ENCODE results near the gene STK32A. TPM values are rescaled to one million over a fixed set of nuclear protein-coding genes. Genes with fewer than 3 reads are reported as not detected.

The STK32A gene
- total RNA-seq, 2 experiments from 2014 or later, result not detected

DNA sequence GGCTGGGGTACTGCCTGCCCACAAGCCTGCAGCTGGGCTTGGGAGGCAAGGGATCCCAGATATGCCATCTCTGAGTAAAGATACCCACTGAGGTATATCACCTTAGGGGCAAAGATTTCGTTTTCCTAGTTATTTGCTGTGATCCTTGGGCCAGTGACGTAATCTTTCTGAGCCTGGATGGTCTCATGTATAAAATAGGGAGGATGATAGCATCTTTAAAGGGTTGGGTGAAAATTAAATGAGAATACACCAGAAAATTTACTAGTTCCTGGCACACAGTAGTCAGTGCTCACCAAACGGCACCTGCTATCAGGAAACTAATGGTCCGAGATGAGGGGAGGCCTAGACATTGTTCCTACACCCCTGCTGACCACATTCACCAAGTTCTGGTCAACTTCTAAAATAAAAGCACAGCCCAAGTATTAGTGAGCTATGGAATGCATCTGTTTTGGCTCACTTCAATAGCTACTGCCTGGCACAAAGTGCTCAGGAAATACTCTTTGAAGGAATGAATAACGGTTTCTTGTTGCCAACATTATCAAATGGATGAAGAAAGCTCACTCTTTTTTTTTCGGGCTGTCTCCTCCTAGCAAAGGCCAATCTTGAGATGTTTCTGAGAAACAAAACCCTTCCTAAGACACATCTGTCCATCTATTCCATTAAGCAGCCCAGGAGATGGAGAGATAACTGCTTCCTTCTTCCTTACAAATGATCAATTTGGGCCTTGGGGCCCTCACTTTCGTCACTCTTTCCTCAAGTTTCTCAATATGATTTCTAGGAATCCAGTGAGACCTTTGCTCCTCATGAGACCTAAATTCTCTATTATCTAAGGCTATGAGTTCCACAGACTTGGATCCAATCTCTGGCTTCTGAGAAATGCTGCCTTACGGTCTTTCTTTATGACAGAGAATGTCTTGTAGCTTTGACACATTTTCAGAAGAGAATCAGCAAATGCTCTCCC is 176.8 kb downstream of the STK32A start:
- no peaks in the 10 kb centered on the region for H3K27me3 Mint-ChIP-seq
- H3K4me1 Mint-ChIP-seq, result no peaks in the 10 kb centered on the region
- H3K9me3 Mint-ChIP-seq, result no peaks in the 10 kb centered on the region
- CTCF ChIA-PET, result no interaction called here
- H3K4me3 Mint-ChIP-seq, result no peak overlapping the region
- POLR2A ChIA-PET, result no interaction called here
- H3K36me3 Mint-ChIP-seq (ENCODE audit: low read depth), result no peaks in the 10 kb centered on the region
- H3K27ac Mint-ChIP-seq, result no peak overlapping the region
- no peak for DNase-seq

DNA sequence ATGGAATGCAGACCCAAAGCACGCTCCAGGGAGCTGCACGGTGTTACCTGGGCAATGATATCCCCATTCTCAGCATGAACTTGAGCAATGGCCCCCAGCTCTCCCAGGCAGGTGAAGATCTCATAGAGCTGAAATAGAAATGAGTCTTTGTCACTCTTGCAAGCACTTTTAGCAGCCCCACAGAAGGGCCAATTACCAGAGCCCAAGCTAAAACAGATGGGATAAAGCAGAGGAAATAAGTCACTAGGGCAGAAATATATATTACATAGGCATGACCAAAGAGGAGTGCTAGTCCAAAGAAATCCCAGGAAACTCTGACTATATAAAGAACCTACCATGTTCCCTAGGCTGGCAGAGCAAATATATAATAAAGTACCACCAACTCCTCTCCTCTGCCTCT is 177.7 kb downstream of the STK32A start:
- ChIA-PET CTCF (no interaction called here), POLR2A (no interaction called here)
- DNase-seq, result no peak
- Mint-ChIP-seq H3K36me3 (ENCODE audit: low read depth) (no peaks in the 10 kb centered on the region), H3K27me3 (no peaks in the 10 kb centered on the region), H3K4me3 (no peak overlapping the region), H3K4me1 (no peaks in the 10 kb centered on the region), H3K9me3 (no peaks in the 10 kb centered on the region), H3K27ac (no peak overlapping the region)

DNA sequence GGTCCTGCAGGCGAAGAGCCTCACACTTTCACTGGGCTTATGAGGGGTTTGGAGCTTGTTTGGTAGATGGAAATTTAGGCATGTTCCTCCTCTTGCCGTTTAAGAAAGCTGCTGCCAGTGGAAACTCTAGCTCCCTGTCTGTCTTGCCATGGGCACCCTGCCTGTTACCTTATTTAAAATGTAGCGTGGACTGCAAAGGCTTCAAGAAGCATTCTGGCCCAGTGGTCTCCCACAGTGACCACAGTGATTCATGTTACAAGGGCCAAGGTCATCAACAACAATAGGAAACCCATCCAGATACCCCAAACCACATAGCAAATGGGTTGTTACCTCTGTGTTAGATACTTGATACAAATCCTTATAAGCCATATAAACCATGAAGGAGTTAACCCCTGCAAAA is 178.4 kb downstream of the STK32A start:
- CTCF ChIA-PET, result no interaction called here
- no peak for DNase-seq
- Mint-ChIP-seq H3K4me1 (no peaks in the 10 kb centered on the region), H3K9me3 (no peaks in the 10 kb centered on the region), H3K27ac (no peak overlapping the region), H3K27me3 (no peaks in the 10 kb centered on the region), H3K4me3 (no peak overlapping the region), H3K36me3 (ENCODE audit: low read depth) (no peaks in the 10 kb centered on the region)
- POLR2A ChIA-PET, result no interaction called here

DNA sequence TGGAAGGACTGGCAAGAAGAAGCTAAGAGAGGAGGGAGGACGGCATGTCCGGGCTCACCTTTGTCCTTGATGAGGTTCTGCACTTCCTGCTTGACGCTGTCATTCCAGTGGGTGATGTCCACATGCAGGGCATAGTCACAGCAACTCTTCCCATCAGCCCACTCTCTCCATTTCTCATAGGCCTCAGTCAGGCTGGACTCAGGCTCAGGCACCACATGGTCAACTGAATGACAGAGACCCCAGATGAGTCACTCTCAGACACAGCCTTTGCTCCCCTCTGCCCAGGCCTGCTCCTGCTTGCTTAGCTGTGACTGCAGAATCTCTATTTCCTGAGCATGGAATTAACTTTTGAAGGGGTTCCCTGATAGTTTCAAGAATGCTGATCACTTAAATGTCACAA is 180.8 kb downstream of the STK32A start:
- Mint-ChIP-seq H3K4me1 (no peaks in the 10 kb centered on the region), H3K27ac (no peak overlapping the region), H3K4me3 (no peak overlapping the region), H3K9me3 (no peaks in the 10 kb centered on the region), H3K36me3 (ENCODE audit: low read depth) (no peaks in the 10 kb centered on the region), H3K27me3 (no peaks in the 10 kb centered on the region)
- ChIA-PET POLR2A (no interaction called here), CTCF (no interaction called here)
- DNase-seq, result no peak

DNA sequence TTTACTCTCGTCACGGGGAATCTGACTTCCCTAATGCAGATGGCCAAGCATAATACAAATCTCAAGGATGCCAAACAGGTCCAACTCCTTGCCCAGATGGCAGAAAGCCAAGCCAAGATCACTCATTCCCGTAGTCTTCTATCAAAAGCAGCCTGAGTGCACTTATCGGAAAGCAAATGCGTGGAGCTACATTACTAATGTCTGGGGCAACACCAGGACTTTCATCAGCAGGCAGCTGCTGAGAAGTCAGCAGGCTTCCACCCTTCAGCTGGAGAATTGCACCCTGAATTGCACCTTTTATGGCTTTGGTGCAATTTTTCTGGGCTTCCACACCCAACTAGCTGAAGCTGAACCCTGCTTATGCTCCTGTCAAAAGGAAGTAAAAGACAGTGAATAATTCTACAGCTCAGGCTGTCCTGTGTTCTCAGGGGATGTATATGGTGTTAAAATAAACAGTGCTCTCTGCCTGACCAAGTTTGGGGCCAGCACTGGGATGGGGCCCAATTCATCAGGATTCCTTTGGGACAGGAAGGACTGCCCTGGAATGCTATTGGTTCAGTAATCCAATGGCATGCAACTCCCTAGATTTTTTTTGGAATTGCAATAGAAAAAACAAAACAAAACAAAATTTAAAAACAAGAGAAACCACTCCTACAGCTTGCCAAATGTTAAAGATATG is 182.4 kb downstream of the STK32A start:
- H3K27ac Mint-ChIP-seq, result no peak overlapping the region
- ChIA-PET POLR2A (no interaction called here), CTCF (no interaction called here)
- no peaks in the 10 kb centered on the region for H3K9me3 Mint-ChIP-seq
- no peaks in the 10 kb centered on the region for H3K27me3 Mint-ChIP-seq
- DNase-seq, result no peak
- H3K4me3 Mint-ChIP-seq, result no peak overlapping the region
- no peaks in the 10 kb centered on the region for H3K4me1 Mint-ChIP-seq
- no peaks in the 10 kb centered on the region for H3K36me3 Mint-ChIP-seq (ENCODE audit: low read depth)

DNA sequence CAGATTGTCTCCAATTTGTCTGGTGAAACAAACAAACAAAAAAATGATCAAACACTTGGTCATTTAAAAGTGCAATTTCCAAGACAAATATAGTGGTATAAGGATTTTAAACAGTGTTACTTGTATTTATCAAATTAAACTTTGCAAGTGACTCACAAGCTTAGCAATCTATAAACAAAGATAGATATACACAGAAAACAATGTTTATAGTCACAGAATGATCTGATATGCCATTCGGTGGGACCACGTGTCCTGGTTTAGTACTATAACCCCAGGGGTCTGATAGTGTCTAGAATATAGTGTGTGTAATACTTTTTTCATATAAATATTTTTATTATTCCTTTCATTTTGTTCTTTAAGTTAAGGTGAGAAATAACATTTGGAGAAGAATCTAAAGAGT is 183.8 kb downstream of the STK32A start:
- CTCF ChIA-PET, result no interaction called here
- H3K4me1 Mint-ChIP-seq, result no peaks in the 10 kb centered on the region
- H3K9me3 Mint-ChIP-seq, result no peaks in the 10 kb centered on the region
- H3K27ac Mint-ChIP-seq, result no peak overlapping the region
- POLR2A ChIA-PET, result no interaction called here
- H3K27me3 Mint-ChIP-seq, result no peaks in the 10 kb centered on the region
- DNase-seq, result no peak
- no peaks in the 10 kb centered on the region for H3K36me3 Mint-ChIP-seq (ENCODE audit: low read depth)
- H3K4me3 Mint-ChIP-seq, result no peak overlapping the region

DNA sequence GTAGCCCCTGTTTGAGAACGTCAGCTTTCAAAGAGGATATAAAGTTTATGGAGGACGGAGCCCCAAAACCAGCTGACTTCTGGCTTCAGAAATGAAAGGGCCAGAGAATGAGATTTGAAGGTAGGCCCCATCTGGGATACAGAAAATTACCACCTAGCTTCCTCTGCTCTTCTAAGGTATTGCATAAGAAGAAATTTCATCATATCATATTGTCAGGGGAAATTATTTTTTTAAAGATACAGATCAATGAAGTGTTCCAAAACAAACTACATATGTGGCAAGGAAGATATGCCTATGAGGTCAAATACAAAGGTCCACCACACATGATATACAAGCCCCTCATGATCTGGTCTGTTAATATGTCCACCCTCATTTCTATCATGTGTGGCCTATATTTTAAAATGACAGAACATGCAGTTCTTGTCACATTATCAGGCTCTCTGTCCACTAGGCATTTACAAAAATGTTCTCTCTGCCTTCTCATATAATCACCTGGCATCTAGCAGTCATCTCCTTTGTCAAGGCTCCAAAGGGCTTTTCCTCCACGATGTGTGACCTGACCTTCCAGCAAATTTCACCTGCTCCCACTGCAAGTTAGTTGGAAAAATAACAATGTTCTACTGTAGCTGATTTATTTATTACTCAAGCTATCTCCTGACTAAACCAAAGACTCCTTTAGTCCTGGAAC is 192.0 kb downstream of the STK32A start:
- CTCF ChIA-PET, result interaction anchor here (0.6 to 1.1 kb wide), 3 partner anchors 8 to 27 kb away, joined by 3 read pairs; no protein-coding TSS in a partner anchor
- H3K27me3 Mint-ChIP-seq, result no peaks in the 10 kb centered on the region
- no peak overlapping the region for H3K27ac Mint-ChIP-seq
- H3K9me3 Mint-ChIP-seq, result no peaks in the 10 kb centered on the region
- POLR2A ChIA-PET, result no interaction called here
- DNase-seq, result no peak
- no peaks in the 10 kb centered on the region for H3K36me3 Mint-ChIP-seq (ENCODE audit: low read depth)
- H3K4me3 Mint-ChIP-seq, result no peak overlapping the region
- H3K4me1 Mint-ChIP-seq, result no peaks in the 10 kb centered on the region

DNA sequence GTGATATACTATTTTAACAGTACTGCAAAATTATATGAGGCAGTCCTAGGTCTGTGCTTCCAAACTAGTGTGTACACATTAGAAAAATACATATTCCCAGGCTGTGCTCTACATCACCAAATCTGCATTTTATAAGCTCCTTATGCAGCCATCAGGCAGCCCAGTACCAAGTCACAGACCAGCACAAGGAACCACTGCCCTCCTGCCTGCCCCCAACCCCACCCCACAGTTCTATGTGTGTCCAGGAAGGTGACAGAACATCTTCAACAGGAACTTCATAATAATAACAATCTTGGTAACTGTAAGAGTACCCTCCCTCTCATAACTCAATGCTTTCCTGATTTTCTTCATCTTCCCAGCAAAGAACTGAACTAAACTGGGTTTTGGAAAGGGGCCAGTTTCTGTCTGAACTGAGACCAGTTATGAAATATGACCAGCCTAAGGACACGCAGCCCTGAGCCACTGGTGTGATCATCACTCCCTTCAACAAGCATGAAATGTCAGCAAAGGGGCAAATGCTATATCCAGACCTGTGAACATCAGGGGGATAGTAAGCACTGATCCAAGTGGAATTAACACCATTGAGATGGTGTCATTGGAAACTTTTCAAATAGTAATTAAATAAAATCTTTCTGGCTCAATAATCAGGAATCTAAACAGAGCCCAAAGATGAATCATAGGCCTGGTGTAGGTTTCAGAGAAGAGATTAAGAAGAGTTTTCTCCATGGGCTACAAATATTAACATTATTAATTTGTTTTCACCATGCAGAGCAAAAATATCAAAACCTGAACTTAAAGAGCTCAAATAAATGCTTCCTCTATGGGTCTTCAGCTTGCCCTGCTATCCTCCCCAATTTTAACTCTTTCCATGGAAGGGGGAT is 192.9 kb downstream of the STK32A start:
- CTCF ChIA-PET, result interaction anchor here (1.1 to 1.4 kb wide), 2 partner anchors 15 to 28 kb away, joined by 3 to 4 read pairs; no protein-coding TSS in a partner anchor
- Mint-ChIP-seq H3K4me1 (no peaks in the 10 kb centered on the region), H3K36me3 (ENCODE audit: low read depth) (no peaks in the 10 kb centered on the region), H3K9me3 (no peaks in the 10 kb centered on the region), H3K27ac (no peak overlapping the region), H3K27me3 (no peaks in the 10 kb centered on the region), H3K4me3 (no peak overlapping the region)
- POLR2A ChIA-PET, result no interaction called here
- DNase-seq, result no peak

DNA sequence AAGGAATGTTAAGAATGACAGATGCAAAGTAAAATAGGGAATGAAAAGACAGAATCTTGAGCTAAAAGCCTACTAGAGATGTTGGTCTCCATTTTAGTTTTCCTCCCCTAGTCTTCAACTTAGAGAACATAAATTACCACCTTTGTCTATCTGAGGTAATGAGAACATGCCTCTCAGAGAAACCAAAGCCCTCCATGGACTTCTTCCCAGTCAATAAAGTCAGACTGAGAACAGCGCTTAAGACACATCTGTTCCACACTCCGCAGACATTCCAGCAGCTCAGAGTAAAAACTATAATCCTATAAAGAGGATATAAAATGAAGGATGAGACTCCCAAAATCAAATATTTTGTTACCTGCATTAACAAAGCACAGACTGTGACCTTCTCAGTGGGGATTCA is 195.8 kb downstream of the STK32A start:
- Mint-ChIP-seq H3K27me3 (no peaks in the 10 kb centered on the region), H3K9me3 (no peaks in the 10 kb centered on the region), H3K36me3 (ENCODE audit: low read depth) (no peaks in the 10 kb centered on the region), H3K27ac (no peak overlapping the region), H3K4me1 (no peaks in the 10 kb centered on the region), H3K4me3 (no peak overlapping the region)
- DNase-seq, result no peak
- POLR2A ChIA-PET, result no interaction called here
- CTCF ChIA-PET, result no interaction called here

DNA sequence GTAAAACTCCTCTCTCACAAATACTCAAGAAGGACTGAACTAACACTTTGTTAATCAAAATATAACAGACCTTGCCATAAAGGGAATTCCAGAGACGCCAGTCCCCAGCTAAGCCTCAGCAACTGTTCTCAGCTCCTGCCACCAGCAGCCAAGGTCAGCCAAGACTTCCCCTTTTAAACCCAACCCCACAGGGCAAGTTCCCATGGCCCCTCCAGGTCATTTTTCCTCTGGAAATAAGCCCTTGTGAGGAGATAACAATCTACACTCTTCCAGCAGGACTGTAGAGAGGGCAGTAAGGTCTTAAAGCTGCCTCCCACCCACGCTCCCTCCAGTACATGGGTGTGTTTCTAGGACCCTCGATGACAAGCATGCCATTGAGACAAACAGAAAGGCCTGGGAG is 196.8 kb downstream of the STK32A start:
- Mint-ChIP-seq H3K36me3 (ENCODE audit: low read depth) (no peaks in the 10 kb centered on the region), H3K9me3 (no peaks in the 10 kb centered on the region), H3K4me3 (no peak overlapping the region), H3K27ac (no peak overlapping the region), H3K4me1 (no peaks in the 10 kb centered on the region), H3K27me3 (no peaks in the 10 kb centered on the region)
- ChIA-PET POLR2A (no interaction called here), CTCF (interaction anchor here (0.7 kb wide), 1 partner anchor 28 kb away, joined by 3 read pairs; no protein-coding TSS in a partner anchor)
- DNase-seq, result no peak

DNA sequence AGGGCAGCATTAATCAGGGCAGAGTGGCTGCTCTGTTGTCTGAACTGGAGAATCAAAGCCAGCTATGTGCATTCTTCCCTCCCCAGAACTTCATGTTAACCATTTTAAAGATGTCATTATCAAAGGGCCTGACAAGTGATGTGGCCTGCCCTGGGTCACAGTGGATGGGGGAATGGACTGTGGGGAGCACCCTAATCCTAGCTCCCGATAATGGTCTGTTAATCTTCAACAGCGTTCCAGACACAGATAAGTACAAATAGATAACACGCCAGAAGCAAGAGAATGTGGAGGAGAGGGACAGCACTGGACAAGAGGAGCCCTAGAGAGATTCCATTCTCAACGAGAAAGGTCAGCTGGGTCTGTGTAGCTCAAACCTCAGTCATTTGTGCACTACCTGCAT is 197.5 kb downstream of the STK32A start:
- Mint-ChIP-seq H3K9me3 (no peaks in the 10 kb centered on the region), H3K4me1 (no peaks in the 10 kb centered on the region), H3K36me3 (ENCODE audit: low read depth) (no peaks in the 10 kb centered on the region), H3K4me3 (no peak overlapping the region), H3K27me3 (no peaks in the 10 kb centered on the region), H3K27ac (no peak overlapping the region)
- ChIA-PET CTCF (no interaction called here), POLR2A (no interaction called here)
- DNase-seq, result no peak

DNA sequence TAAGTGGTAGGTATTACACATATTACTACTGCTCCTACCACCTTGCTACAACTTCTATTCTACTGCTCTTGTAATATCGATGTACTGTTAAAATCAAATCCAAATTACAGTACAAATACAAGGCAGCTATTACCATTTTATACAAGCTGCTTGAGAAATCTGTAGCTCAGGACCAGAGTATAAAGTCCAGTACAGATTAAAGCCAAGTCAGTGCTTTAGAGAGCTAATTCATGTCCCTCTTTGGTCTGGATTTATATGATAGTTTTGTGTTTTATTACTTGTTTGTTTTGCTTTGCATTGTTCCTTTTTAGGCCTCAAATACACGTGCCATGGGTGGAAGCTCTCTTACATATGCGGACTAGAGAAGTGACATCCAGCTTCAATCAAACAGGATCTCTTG is 199.2 kb downstream of the STK32A start:
- H3K36me3 Mint-ChIP-seq (ENCODE audit: low read depth), result no peaks in the 10 kb centered on the region
- CTCF ChIA-PET, result interaction anchor here (1.1 kb wide), 1 partner anchor 27 kb away, joined by 3 read pairs; no protein-coding TSS in a partner anchor
- DNase-seq, result no peak
- no peak overlapping the region for H3K27ac Mint-ChIP-seq
- no peaks in the 10 kb centered on the region for H3K9me3 Mint-ChIP-seq
- no peaks in the 10 kb centered on the region for H3K4me1 Mint-ChIP-seq
- POLR2A ChIA-PET, result no interaction called here
- no peak overlapping the region for H3K4me3 Mint-ChIP-seq
- no peaks in the 10 kb centered on the region for H3K27me3 Mint-ChIP-seq
